GM12872 (cell line): ENCODE measurements around the gene ZNF23.

ENCODE experiments used
- CTCF ChIP-seq: IDR thresholded peaks from 3 replicates; pipeline ENCODE4 v1.5.1; 2011; ENCODE audit warnings: low read depth, mild to moderate bottlenecking, low read length, moderate library complexity; ENCODE audit not compliant: insufficient read depth

ZNF23 gene

GRCh38 chr16:71467810-71468209 lies 5.8 kb upstream of the ZNF23 start:
- no peak for TF ChIP-seq CTCF

DNA sequence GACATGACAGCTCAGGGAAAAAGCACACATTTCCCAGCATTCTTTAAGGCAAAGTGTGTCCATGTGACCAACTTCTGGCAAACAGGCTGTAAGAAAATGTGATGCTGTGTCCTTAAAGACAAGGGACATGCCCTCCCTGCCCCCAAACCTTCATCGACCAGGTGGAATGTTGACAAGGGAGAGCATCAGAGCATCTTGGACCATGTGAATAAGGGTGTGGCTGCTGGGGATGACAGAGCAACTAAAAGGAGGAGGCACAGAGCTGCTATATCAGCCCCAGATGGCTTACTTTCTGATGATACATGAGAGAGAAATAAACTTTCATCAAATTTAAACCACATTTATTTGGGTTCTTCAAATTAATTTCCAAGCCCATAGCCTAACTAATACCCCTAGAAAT lies 2.2 kb upstream of the ZNF23 start:
- TF ChIP-seq CTCF: no peak

DNA sequence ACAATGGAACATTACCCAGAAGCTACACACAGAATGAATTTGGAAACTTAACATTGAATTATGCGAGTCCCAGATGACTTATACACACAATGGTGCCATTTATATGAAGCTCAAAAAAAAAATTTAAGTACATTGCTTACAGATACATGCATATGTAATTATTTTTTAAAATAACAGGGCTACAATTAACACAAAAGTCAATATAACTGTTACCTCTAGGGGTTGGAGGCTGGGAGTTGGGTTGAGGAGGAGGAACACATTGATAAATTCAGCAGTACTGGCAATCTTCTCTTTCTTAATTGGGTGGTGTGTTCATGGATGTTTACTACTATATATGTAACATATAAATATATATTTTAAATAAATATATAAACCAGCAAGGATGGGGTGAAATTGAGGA lies 1.1 kb downstream of the ZNF23 start:
- no peak for TF ChIP-seq CTCF

GRCh38 chr16:71460236-71460635 lies 1.8 kb downstream of the ZNF23 start:
- TF ChIP-seq CTCF: no peak

- TF ChIP-seq CTCF: no peak
Observed at GRCh38 chr16:71459510-71459909, 2.5 kb downstream of the ZNF23 start.

DNA sequence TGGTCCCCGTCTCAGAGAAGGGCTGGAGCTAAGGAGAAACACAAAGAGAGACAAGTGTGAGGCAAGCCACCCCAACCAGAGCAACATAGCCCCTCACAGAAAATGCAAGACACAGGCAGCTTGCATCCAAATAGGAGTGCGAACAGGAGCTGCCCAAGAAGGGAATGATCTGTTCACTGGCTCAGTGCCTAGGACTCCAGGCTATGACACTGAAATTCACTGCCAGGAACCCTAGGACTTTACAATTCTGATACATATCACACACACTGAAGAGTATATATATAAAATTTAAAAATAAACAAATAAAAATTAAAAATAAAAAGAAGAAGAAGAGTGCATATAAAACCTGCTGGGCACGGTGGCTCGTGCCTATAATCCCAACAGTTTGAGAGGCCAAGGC lies 5.2 kb downstream of the ZNF23 start:
- TF ChIP-seq CTCF: no peak

- no peak for TF ChIP-seq CTCF
Observed at GRCh38 chr16:71453036-71453435, 9.0 kb downstream of the ZNF23 start.

DNA sequence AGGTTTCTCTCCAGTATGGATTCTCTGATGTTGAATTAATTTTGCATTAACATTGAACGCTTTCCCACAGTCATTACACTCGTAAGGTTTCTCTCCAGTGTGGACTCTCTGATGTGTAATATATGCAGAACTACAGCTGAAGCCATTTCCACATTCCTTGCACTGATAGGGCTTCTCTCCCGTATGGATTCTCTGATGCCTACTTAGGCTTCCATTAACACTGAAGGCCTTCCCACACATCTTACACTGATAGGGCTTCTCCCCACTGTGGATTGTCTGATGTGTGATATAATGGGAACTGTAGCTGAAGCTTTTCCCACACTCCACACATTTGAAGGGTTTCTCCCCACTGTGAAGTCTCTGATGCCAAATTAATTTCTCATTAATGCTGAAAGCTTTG lies 13.0 kb downstream of the ZNF23 start:
- no peak for TF ChIP-seq CTCF
